ENCODE data around the gene WIPF3. TPM values are rescaled to one million over a fixed set of nuclear protein-coding genes. Genes with fewer than 3 reads are reported as not detected.

Gene WIPF3
- total RNA-seq, 2 donors from 2014 or later = 5.2 to 7.2 TPM

- H3K9ac ChIP-seq (ENCODE audit: extremely low read depth, low read length, poor library complexity, severe bottlenecking) = no peak overlapping the region
- Mint-ChIP-seq H3K4me1 (no peaks in the 10 kb centered on the region), H3K9me3 (peaks cover 14% of the 10 kb centered on the region), H3K27me3 (ENCODE audit: insufficient read depth) (peaks cover 2% of the 10 kb centered on the region), H3K27ac (no peak overlapping the region), H3K36me3 (ENCODE audit: low read depth) (no peaks in the 10 kb centered on the region), H3K4me3 (no peak overlapping the region)
- H3K36me3 ChIP-seq (ENCODE audit: control insufficient read depth, insufficient read depth, low read length) = no peaks in the 10 kb centered on the region
- no peak overlapping the region for H3K27ac ChIP-seq (ENCODE audit: low read depth, low read length)
- H3K9me3 ChIP-seq (ENCODE audit: control insufficient read depth, low read length) = peaks cover 3% of the 10 kb centered on the region
- no peak overlapping the region for H3K4me3 ChIP-seq (ENCODE audit: low read length)
- no peak for TF ChIP-seq CTCF (conservative IDR thresholded peaks at IDR 0.05)
- DNase-seq = no peak
- 95% methylated on average over 2 of the region's 2 CpGs for WGBS, 2 experiments (ENCODE audit: insufficient coverage in 1 of 2, insufficient read length in 1 of 2)
- no peaks in the 10 kb centered on the region for H3K27me3 ChIP-seq (ENCODE audit: control insufficient read depth, insufficient read depth, low read length, poor library complexity, severe bottlenecking)
- no peaks in the 10 kb centered on the region for H3K4me1 ChIP-seq (ENCODE audit: control insufficient read depth, insufficient read depth, low read length)
Observed at GRCh38 chr7:29779017-29779416, 27.3 kb upstream of the WIPF3 start.

- no peaks in the 10 kb centered on the region for H3K27me3 Mint-ChIP-seq (ENCODE audit: insufficient read depth)
- no peak overlapping the region for H3K4me3 Mint-ChIP-seq
- DNase-seq = no peak
- Histone ChIP-seq H3K27ac (ENCODE audit: low read depth, low read length) (no peak overlapping the region), H3K27me3 (ENCODE audit: control insufficient read depth, insufficient read depth, low read length, poor library complexity, severe bottlenecking) (no peaks in the 10 kb centered on the region), H3K4me3 (ENCODE audit: low read length) (no peak overlapping the region), H3K36me3 (ENCODE audit: control insufficient read depth, insufficient read depth, low read length) (no peaks in the 10 kb centered on the region), H3K9ac (ENCODE audit: extremely low read depth, low read length, poor library complexity, severe bottlenecking) (no peak overlapping the region), H3K4me1 (ENCODE audit: control insufficient read depth, insufficient read depth, low read length) (no peaks in the 10 kb centered on the region), H3K9me3 (ENCODE audit: control insufficient read depth, low read length) (peaks cover 3% of the 10 kb centered on the region)
- H3K36me3 Mint-ChIP-seq (ENCODE audit: low read depth) = no peaks in the 10 kb centered on the region
- peaks cover 13% of the 10 kb centered on the region for H3K9me3 Mint-ChIP-seq
- no peaks in the 10 kb centered on the region for H3K4me1 Mint-ChIP-seq
- WGBS, 2 experiments (ENCODE audit: insufficient coverage in 1 of 2, insufficient read length in 1 of 2) = 95 to 100% methylated on average over 1 to 2 of the region's 2 CpGs
- TF ChIP-seq CTCF (conservative IDR thresholded peaks at IDR 0.05) = no peak
- H3K27ac Mint-ChIP-seq = no peak overlapping the region
Observed at GRCh38 chr7:29780346-29780745, 26.0 kb upstream of the WIPF3 start.

GRCh38 chr7:29783671-29784070 lies 22.6 kb upstream of the WIPF3 start:
- no peaks in the 10 kb centered on the region for H3K36me3 Mint-ChIP-seq (ENCODE audit: low read depth)
- peaks cover 14% of the 10 kb centered on the region for H3K9me3 Mint-ChIP-seq
- Histone ChIP-seq H3K9ac (ENCODE audit: extremely low read depth, low read length, poor library complexity, severe bottlenecking) (no peak overlapping the region), H3K4me3 (ENCODE audit: low read length) (no peak overlapping the region), H3K36me3 (ENCODE audit: control insufficient read depth, insufficient read depth, low read length) (no peaks in the 10 kb centered on the region), H3K27ac (ENCODE audit: low read depth, low read length) (no peak overlapping the region), H3K27me3 (ENCODE audit: control insufficient read depth, insufficient read depth, low read length, poor library complexity, severe bottlenecking) (no peaks in the 10 kb centered on the region), H3K4me1 (ENCODE audit: control insufficient read depth, insufficient read depth, low read length) (no peaks in the 10 kb centered on the region), H3K9me3 (ENCODE audit: control insufficient read depth, low read length) (peaks cover 3% of the 10 kb centered on the region)
- TF ChIP-seq CTCF (conservative IDR thresholded peaks at IDR 0.05) = no peak
- H3K27ac Mint-ChIP-seq = no peak overlapping the region
- WGBS, 2 experiments (ENCODE audit: insufficient coverage in 1 of 2, insufficient read length in 1 of 2) = 92% methylated on average over 2 of the region's 2 CpGs; no CpG with 5 or more reads in 1 of the 2 experiments
- no peaks in the 10 kb centered on the region for H3K27me3 Mint-ChIP-seq (ENCODE audit: insufficient read depth)
- H3K4me3 Mint-ChIP-seq = no peak overlapping the region
- H3K4me1 Mint-ChIP-seq = peaks cover 4% of the 10 kb centered on the region
- no peak for DNase-seq

All from endodermal cell (in vitro differentiated cells).